NCI-H146 treated with DMSO at 0.1 percent for 48 hours (cell line): ENCODE measurements around the gene INTS11.

Experiments
- DNase-seq: peaks from one replicate; lab custom pipeline; 2025; ENCODE audit not compliant: unreplicated experiment; lab: John Stamatoyannopoulos, UW

INTS11 gene

DNA sequence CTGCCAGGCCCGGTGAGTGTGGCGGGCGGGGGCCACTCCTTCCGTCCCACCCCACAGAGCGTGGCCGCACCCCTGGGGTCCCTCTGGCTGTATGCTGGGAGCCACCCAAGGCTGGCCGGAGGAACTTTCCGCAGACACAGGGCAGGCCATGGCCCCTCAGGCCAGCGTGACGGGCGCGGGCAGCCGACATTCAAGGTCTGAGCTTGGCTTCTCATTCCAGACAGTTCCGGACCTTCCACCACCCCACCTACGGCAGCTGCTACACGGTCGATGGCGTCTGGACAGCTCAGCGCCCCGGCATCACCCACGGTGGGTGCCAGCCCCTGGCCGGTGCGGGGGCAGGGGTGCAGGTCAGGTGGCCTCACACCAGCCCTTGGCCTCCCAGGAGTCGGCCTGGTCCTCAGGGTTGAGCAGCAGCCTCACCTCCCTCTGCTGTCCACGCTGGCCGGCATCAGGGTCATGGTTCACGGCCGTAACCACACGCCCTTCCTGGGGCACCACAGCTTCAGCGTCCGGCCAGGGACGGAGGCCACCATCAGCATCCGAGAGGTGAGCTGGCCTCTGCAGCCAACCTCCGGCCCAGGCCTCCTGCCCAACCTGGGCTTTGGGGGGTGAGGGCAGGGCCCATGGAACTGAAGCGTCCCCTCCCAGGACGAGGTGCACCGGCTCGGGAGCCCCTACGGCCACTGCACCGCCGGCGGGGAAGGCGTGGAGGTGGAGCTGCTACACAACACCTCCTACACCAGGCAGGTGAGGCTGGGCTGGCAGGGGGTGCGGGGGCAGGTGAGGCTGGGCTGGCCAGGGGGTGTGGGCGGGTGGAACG is 37.0 kb downstream of the INTS11 start:
- no peak for DNase-seq

GRCh38 chr1:1286313-1287261 is 37.9 kb downstream of the INTS11 start:
- DNase-seq: no peak

GRCh38 chr1:1285611-1286311 is 38.7 kb downstream of the INTS11 start:
- no peak for DNase-seq

GRCh38 chr1:1285102-1285571 is 39.3 kb downstream of the INTS11 start:
- no peak for DNase-seq

GRCh38 chr1:1284221-1285101 is 40.0 kb downstream of the INTS11 start:
- DNase-seq: no peak

DNA sequence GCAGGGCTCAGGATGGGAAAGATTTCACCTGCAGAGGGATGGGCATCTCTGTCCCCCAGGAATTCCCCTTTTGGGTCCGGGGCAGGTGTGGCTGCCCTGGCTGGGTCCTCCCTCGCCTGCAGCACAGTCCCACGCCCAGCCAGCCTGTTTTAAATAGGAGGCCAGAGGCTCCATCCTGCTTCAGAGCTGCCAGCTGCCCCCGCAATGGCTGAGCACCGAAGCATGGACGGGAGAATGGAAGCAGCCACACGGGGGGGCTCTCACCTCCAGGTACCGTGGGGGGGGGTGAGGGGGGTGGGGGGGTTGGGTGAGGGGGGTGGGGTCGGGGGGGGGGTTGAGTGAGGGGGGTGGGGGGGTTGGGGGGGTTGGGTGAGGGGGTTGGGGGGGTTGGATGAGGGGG is 40.6 kb downstream of the INTS11 start:
- DNase-seq: no peak

GRCh38 chr1:1282998-1283397 is 41.5 kb downstream of the INTS11 start:
- DNase-seq: no peak

- DNase-seq: no peak
These were observed 42.7 kb downstream of the INTS11 start for GRCh38 chr1:1281533-1282321.

GRCh38 chr1:1280782-1281481 is 43.5 kb downstream of the INTS11 start:
- no peak for DNase-seq

DNA sequence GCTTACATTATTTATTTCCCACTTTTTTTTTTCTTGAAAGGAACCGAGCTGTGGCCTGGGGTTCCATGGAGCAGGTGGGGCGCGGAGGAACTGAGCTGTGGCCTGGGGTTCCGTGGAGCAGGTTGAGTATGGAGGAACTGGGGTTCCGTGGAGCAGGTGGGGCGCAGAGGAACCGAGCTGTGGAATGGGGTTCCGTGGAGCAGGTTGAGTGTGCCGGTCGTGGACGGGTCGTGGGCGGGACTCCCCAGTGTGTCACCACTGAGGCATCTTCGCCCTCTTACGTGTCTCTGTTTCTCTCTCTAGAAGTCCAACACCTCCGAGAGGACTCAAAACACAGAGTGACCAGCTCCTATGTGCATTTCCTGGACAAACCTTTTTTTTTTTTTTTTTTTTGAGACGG is 45.4 kb downstream of the INTS11 start:
- DNase-seq: no peak

GRCh38 chr1:1278620-1279019 is 45.8 kb downstream of the INTS11 start:
- no peak for DNase-seq

DNA sequence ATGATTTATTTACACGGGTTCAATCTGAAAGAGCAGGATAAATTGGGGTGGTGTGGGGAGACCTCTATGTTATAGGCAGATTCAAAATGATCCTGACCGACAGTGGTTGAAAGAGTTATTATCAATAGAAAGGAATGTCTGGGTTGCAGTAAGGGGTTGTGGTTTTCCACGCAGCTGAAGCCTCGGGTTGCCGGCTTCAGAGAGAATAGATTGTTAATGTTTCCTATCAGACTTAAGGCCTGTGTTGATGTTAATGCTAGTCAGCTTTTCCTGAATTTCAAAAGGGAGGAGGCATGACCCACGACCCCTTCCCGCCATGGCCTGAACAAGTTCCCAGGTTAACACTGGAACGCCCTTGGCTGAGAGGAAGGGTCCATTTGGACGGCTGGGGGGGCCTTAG is 48.6 kb downstream of the INTS11 start:
- no peak for DNase-seq

DNA sequence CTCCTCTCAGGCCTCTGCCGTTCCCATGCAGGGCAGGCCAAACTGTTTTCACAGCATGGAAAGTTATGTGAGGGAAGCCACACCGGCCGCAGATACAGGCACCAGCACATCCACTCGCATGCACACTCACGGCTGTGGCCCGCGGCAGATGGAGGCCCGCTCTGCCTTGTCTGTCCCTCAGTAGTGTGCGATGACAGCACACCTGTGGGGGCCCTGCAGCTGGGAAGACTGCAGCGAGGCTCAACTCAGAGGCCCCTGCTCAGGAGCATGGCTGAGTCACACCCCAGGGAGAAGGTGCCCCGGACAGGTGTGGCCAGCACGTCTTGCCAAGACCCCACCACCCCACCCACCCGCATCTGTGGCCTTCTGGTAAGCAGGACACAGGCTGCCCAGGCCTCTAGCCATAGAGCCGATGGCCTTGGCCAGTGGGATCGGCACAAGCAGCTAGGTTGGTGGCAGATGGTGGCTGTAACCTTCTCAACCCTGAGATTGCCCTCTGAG is 49.5 kb downstream of the INTS11 start:
- no peak for DNase-seq

DNA sequence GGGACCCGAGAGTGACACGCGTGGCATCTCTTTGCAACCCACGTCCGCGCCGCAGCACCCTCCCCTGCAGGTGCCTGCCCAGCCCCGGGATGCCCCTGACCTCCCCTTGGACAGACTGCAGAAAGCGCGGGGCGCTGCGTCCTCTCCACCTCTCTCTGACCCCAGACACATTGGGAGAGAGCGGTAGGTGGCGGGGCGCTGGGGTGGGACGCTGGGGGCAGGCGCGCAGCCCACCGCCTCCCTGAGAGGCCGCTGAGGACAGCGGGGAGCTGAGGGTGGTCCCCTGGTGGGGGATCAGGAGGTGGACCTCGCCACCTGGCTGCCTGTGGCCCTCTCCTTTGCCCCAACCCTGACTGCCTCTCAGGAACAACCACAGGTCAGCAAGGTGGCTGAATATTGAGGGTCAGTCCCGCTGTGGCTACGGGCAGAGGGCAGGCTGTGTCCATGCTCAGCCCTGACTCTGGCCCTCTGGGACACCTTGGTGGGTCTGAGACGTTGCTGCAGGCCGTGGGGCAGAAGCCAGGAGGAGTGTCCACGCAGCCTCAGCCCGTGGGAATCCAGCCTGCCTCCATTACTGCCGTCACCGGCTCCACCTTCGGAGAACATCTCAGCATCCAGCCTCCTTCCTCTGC is 50.0 kb downstream of the INTS11 start:
- DNase-seq: no peak

DNA sequence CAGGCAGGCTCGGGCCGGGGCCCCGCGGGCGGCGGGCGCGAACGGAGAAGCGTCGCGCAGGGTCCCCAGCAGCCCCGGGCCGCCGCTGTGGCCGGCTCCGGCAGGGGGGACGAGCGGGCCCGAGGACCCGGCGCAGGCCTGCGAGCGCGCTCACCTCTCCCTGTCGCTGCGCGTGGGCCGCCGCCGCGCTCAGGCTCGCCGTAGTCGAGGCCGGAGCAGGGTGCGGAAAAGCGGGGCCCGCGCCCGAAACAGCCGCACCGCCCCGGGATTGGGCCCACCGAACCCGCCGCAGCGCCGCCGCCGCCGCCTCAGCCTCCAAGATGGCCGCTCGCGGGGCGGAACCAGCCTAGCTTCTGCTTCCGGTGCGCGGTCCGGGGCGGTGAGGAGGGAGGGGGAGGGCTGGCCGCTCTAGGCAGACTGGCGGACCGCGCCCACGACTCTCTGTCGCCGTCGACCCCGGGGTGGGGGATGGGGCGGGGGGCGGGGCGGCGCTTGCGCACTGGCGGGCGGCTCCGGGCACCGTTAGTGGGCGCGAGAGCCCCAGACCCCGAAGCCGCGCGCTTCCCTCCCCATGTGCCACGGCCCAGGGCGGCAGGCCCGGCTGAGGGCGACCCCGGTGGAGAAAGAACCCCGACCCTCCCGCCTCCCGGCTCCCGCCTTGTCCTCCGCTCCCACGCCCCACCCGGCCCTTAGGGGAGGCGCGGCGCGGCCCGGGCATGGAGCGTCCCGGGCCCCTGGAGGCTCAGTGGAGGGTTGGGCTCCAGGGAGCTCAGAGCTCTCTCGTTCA is 50.8 kb downstream of the INTS11 start, which contains the start of gene UBE2J2:
TSS of gene UBE2J2 (minus strand) at position 343 of the 787 bp plus-strand sequence. CDS start 5,862 bp downstream, outside the sequence.
- DNase-seq: peak; percentile 25

DNA sequence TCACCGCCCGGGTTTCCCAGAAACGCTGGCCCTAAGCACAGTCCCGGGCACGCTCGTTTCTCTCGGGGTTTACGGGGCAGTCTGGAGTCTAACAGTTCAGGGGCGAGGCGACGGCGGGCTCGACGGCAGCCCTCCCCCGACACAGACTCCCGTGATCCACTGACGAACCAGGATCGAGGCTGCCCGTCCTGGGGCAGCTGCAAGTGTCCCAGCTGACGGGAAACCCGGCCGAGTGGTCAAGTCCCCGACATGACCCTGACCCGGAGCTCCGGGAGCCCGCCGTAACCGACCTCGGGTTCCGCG is 51.3 kb downstream of the INTS11 start:
- no peak for DNase-seq
